CD4-positive, CD25-positive, alpha-beta regulatory T cell (primary cell): ENCODE measurements around the gene CD276. TPM values are rescaled to one million over a fixed set of nuclear protein-coding genes. Genes with fewer than 3 reads are reported as not detected.
A peak's percentile ranks its signal among the peaks of the same experiment; 100 is the strongest.

Source experiments
- ATAC-seq, 2 donors: fragments of 150-1000 bp; cut with Tn5 transposase; one replicate each; pipeline ENCODE4 v1.10.0; 2021; ENCODE audit warnings: low read depth in 2 of 2, moderate number of reproducible peaks in 2 of 2, moderate library complexity in 1 of 2
- DNase-seq, 3 donors: peaks; one replicate each; pipeline versions ENCODE4 v3.0.0 to v3.0.0-alpha.2; 2012 to 2022; ENCODE audit warnings: mixed read lengths in 1 of 3
- H3K27ac ChIP-seq: one replicate; pipeline ENCODE4 v1.7.0; 2013; ENCODE audit warnings: mild to moderate bottlenecking, low read length; ENCODE audit not compliant: insufficient read depth, poor library complexity, severe bottlenecking
- H3K27me3 ChIP-seq: one replicate; pipeline ENCODE4 v1.7.0; 2013; ENCODE audit warnings: low read length; ENCODE audit not compliant: control insufficient read depth, insufficient read depth
- H3K36me3 ChIP-seq: one replicate; pipeline ENCODE4 v1.7.0; 2013; ENCODE audit warnings: mild to moderate bottlenecking, low read length, moderate library complexity; ENCODE audit not compliant: control insufficient read depth, insufficient read depth
- H3K4me1 ChIP-seq: 2 replicates; pipeline ENCODE4 v1.7.0; 2013; ENCODE audit warnings: mild to moderate bottlenecking, low read length; ENCODE audit not compliant: insufficient read depth, control insufficient read depth, poor library complexity, severe bottlenecking
- H3K4me3 ChIP-seq: one replicate; pipeline ENCODE4 v1.7.0; 2013; ENCODE audit warnings: low read depth, mild to moderate bottlenecking, low read length, moderate library complexity
- H3K9me3 ChIP-seq, 2 experiments: 1 replicate in 1 of 2; 2 replicates in 1 of 2; pipeline ENCODE4 v1.7.0; 2013; ENCODE audit warnings: low read length in 2 of 2, mild to moderate bottlenecking in 1 of 2, moderate library complexity in 1 of 2; ENCODE audit not compliant: control insufficient read depth in 2 of 2
- H3K27ac Mint-ChIP-seq, 3 donors: one replicate each; pipeline ENCODE4 v1.8.0; 2020 to 2022; ENCODE audit warnings: mild to moderate bottlenecking in 3 of 3, mixed read lengths in 3 of 3, moderate library complexity in 2 of 3
- H3K27me3 Mint-ChIP-seq: one replicate; pipeline ENCODE4 v1.8.0; 2022; ENCODE audit warnings: mild to moderate bottlenecking, mixed read lengths
- H3K36me3 Mint-ChIP-seq: one replicate; pipeline ENCODE4 v1.8.0; 2020; ENCODE audit warnings: mixed read lengths
- H3K4me1 Mint-ChIP-seq, 4 donors: one replicate each; pipeline ENCODE4 v1.8.0; 2020 to 2022; ENCODE audit warnings: mixed read lengths in 4 of 4, mild to moderate bottlenecking in 1 of 4
- H3K4me3 Mint-ChIP-seq, 4 donors: one replicate each; pipeline ENCODE4 v1.8.0; 2020 to 2022; ENCODE audit warnings: mild to moderate bottlenecking in 4 of 4, mixed read lengths in 4 of 4, moderate library complexity in 3 of 4
- H3K9me3 Mint-ChIP-seq, 7 donors: one replicate each; pipeline ENCODE4 v1.8.0; 2020 to 2022; ENCODE audit warnings: mixed read lengths in 7 of 7, mild to moderate bottlenecking in 3 of 7, moderate library complexity in 2 of 7
- polyA plus RNA-seq, 4 donors: library from polyadenylated mRNA; unstranded; fragments of 300-500 nt; fragmentation: Illumina TruSeq; gene quantifications; one replicate each; pipeline ENCODE4 v1.2.3, GENCODE V29; 2021
- total RNA-seq: library from RNA; stranded (reverse); gene quantifications from one replicate; pipeline ENCODE4 v1.2.3, GENCODE V29; 2022

CD276 gene
- total and polyA plus RNA-seq, 5 donors from 2014 or later = not detected

GRCh38 chr15:73714695-73715301 lies 30.6 kb downstream of the CD276 start:
- Histone ChIP-seq H3K27ac (no peak overlapping the region), H3K4me1 (no peaks in the 10 kb centered on the region), H3K9me3 (no peaks in the 10 kb centered on the region), H3K36me3 (no peaks in the 10 kb centered on the region), H3K4me3 (no peak overlapping the region), H3K27me3 (no peaks in the 10 kb centered on the region)
- Mint-ChIP-seq H3K36me3 (no peaks in the 10 kb centered on the region), H3K9me3 (no peaks in the 10 kb centered on the region), H3K4me3 (no peak overlapping the region), H3K27ac (no peak overlapping the region), H3K4me1 (no peaks in the 10 kb centered on the region), H3K27me3 (peaks cover 4% of the 10 kb centered on the region)
- no peak for ATAC-seq
- DNase-seq = no peak

GRCh38 chr15:73715417-73715816 lies 31.2 kb downstream of the CD276 start:
- Mint-ChIP-seq H3K4me1 (no peaks in the 10 kb centered on the region), H3K27me3 (peaks cover 4% of the 10 kb centered on the region), H3K27ac (no peak overlapping the region), H3K4me3 (peak overlapping the region in 1 of 4 donors; percentile 6), H3K9me3 (no peaks in the 10 kb centered on the region), H3K36me3 (no peaks in the 10 kb centered on the region)
- Histone ChIP-seq H3K27me3 (no peaks in the 10 kb centered on the region), H3K27ac (no peak overlapping the region), H3K4me3 (no peak overlapping the region), H3K36me3 (no peaks in the 10 kb centered on the region), H3K9me3 (no peaks in the 10 kb centered on the region), H3K4me1 (no peaks in the 10 kb centered on the region)
- ATAC-seq (no peak), DNase-seq (no peak)

GRCh38 chr15:73716417-73716816 lies 32.2 kb downstream of the CD276 start:
- Mint-ChIP-seq H3K27me3 (peaks cover 10% of the 10 kb centered on the region), H3K4me3 (no peak overlapping the region)

GRCh38 chr15:73717206-73717605 lies 33.0 kb downstream of the CD276 start:
- Histone ChIP-seq H3K36me3 (no peaks in the 10 kb centered on the region), H3K9me3 (no peaks in the 10 kb centered on the region), H3K4me3 (no peak overlapping the region), H3K4me1 (no peaks in the 10 kb centered on the region), H3K27me3 (no peaks in the 10 kb centered on the region), H3K27ac (no peak overlapping the region)
- Mint-ChIP-seq H3K4me3 (no peak overlapping the region), H3K27ac (no peak overlapping the region), H3K27me3 (peaks cover 15% of the 10 kb centered on the region), H3K36me3 (no peaks in the 10 kb centered on the region), H3K9me3 (no peaks in the 10 kb centered on the region), H3K4me1 (no peaks in the 10 kb centered on the region)
- no peak for ATAC-seq
- DNase-seq = no peak

More at GRCh38 chr15:73716417-73716816, 32.2 kb downstream of the CD276 start:
- H3K4me1 ChIP-seq = no peaks in the 10 kb centered on the region
- no peak overlapping the region for H3K27ac Mint-ChIP-seq
- no peaks in the 10 kb centered on the region for H3K9me3 Mint-ChIP-seq
- H3K4me1 Mint-ChIP-seq = no peaks in the 10 kb centered on the region
- no peaks in the 10 kb centered on the region for H3K36me3 Mint-ChIP-seq
- H3K27me3 ChIP-seq = no peaks in the 10 kb centered on the region
- no peak overlapping the region for H3K4me3 ChIP-seq
- H3K27ac ChIP-seq = no peak overlapping the region
- H3K36me3 ChIP-seq = no peaks in the 10 kb centered on the region
- no peaks in the 10 kb centered on the region for H3K9me3 ChIP-seq
- DNase-seq = no peak
- ATAC-seq = no peak

GRCh38 chr15:73717802-73718201 lies 33.6 kb downstream of the CD276 start:
- H3K27ac ChIP-seq = no peak overlapping the region
- H3K4me3 ChIP-seq = no peak overlapping the region
- H3K9me3 ChIP-seq = no peaks in the 10 kb centered on the region
- Mint-ChIP-seq H3K36me3 (no peaks in the 10 kb centered on the region), H3K9me3 (peaks cover 0 to 2% (median 0%) of the 10 kb centered on the region in 7 donors), H3K27me3 (peaks cover 15% of the 10 kb centered on the region), H3K4me1 (no peaks in the 10 kb centered on the region), H3K4me3 (no peak overlapping the region), H3K27ac (no peak overlapping the region)
- ATAC-seq (no peak), DNase-seq (no peak)
- H3K27me3 ChIP-seq = no peaks in the 10 kb centered on the region
- H3K36me3 ChIP-seq = no peaks in the 10 kb centered on the region
- H3K4me1 ChIP-seq = no peaks in the 10 kb centered on the region

GRCh38 chr15:73718694-73719093 lies 34.5 kb downstream of the CD276 start:
- peaks cover 0 to 2% (median 0%) of the 10 kb centered on the region in 7 donors for H3K9me3 Mint-ChIP-seq
- H3K27ac ChIP-seq = no peak overlapping the region
- no peak overlapping the region for H3K4me3 ChIP-seq
- H3K4me1 Mint-ChIP-seq = no peaks in the 10 kb centered on the region
- no peaks in the 10 kb centered on the region for H3K27me3 ChIP-seq
- no peak for DNase-seq
- H3K27me3 Mint-ChIP-seq = peaks cover 23% of the 10 kb centered on the region
- no peaks in the 10 kb centered on the region for H3K9me3 ChIP-seq
- no peak for ATAC-seq
- H3K4me3 Mint-ChIP-seq = no peak overlapping the region
- H3K27ac Mint-ChIP-seq = no peak overlapping the region
- no peaks in the 10 kb centered on the region for H3K4me1 ChIP-seq
- no peaks in the 10 kb centered on the region for H3K36me3 Mint-ChIP-seq
- H3K36me3 ChIP-seq = no peaks in the 10 kb centered on the region

GRCh38 chr15:73722425-73722824 lies 38.2 kb downstream of the CD276 start:
- Mint-ChIP-seq H3K27me3 (peaks cover 33% of the 10 kb centered on the region), H3K36me3 (no peaks in the 10 kb centered on the region), H3K4me1 (no peaks in the 10 kb centered on the region), H3K9me3 (peaks cover 0 to 2% (median 0%) of the 10 kb centered on the region in 7 donors), H3K27ac (no peak overlapping the region), H3K4me3 (no peak overlapping the region)
- no peak for ATAC-seq
- Histone ChIP-seq H3K36me3 (no peaks in the 10 kb centered on the region), H3K4me1 (no peaks in the 10 kb centered on the region), H3K27me3 (no peaks in the 10 kb centered on the region), H3K27ac (no peak overlapping the region), H3K9me3 (no peaks in the 10 kb centered on the region), H3K4me3 (no peak overlapping the region)
- no peak for DNase-seq

GRCh38 chr15:73723191-73723590 lies 39.0 kb downstream of the CD276 start:
- no peaks in the 10 kb centered on the region for H3K9me3 ChIP-seq
- no peak overlapping the region for H3K27ac Mint-ChIP-seq
- H3K4me1 Mint-ChIP-seq = no peaks in the 10 kb centered on the region
- H3K27me3 ChIP-seq = no peaks in the 10 kb centered on the region
- no peak for ATAC-seq
- H3K9me3 Mint-ChIP-seq = peaks cover 0 to 2% (median 0%) of the 10 kb centered on the region in 7 donors
- no peak overlapping the region for H3K27ac ChIP-seq
- no peaks in the 10 kb centered on the region for H3K36me3 Mint-ChIP-seq
- H3K36me3 ChIP-seq = no peaks in the 10 kb centered on the region
- H3K27me3 Mint-ChIP-seq = peaks cover 33% of the 10 kb centered on the region
- H3K4me3 Mint-ChIP-seq = no peak overlapping the region
- H3K4me3 ChIP-seq = no peak overlapping the region
- H3K4me1 ChIP-seq = no peaks in the 10 kb centered on the region
- DNase-seq = no peak
